Measurements from ENCODE around the gene DDAH2.

GRCh38 chr6:31691078-31691463, 38.0 kb downstream of the DDAH2 start:
- TF ChIP-seq CTCF (IDR thresholded peaks at IDR 0.05; ENCODE audit: poor library complexity, severe bottlenecking), result no peak
- TF ChIP-seq REST (IDR thresholded peaks at IDR 0.05; ENCODE audit: borderline replicate concordance), result no peak
- TF ChIP-seq TAF1 (IDR thresholded peaks at IDR 0.05; ENCODE audit: low read depth), result no peak
- no peak for TF ChIP-seq EP300 (conservative IDR thresholded peaks at IDR 0.05; ENCODE audit: poor library complexity, severe bottlenecking)
- TF ChIP-seq EZH2 (IDR thresholded peaks at IDR 0.05; ENCODE audit: borderline replicate concordance, insufficient read depth, low read length, poor library complexity, severe bottlenecking), result no peak
- no peak for TF ChIP-seq SMC3 (conservative IDR thresholded peaks at IDR 0.05; ENCODE audit: poor library complexity)
- no peak for TF ChIP-seq RAD21 (conservative IDR thresholded peaks at IDR 0.05)
- no peak for TF ChIP-seq POLR2AphosphoS5 (IDR thresholded peaks at IDR 0.05)
- no peak for TF ChIP-seq MXI1 (conservative IDR thresholded peaks at IDR 0.05; ENCODE audit: poor library complexity, severe bottlenecking)
